Endothelial cell of umbilical vein (primary cell): ENCODE measurements around the gene SYTL3. TPM values are rescaled to one million over a fixed set of nuclear protein-coding genes. Genes with fewer than 3 reads are reported as not detected.

Source experiments
- BruUV-seq: library from RNA; stranded (reverse); fragments of 400-500 nt; replicated peaks from 2 replicates; lab custom pipeline; 2021; lab: Mats Ljungman, UMichigan
- CTCF ChIA-PET: fragments of 300-600, 350-600 bp; sonication (Branson Sonifier 250); formaldehyde crosslinking; loops from one replicate; lab custom pipeline; 2021; ENCODE audit warnings: antibody characterized with exemption, inconsistent platforms; lab: Charles Lee
- POLR2A ChIA-PET: fragments of 300-600, 350-600 bp; sonication (Branson Sonifier 250); formaldehyde crosslinking; loops from one replicate; lab custom pipeline; 2021; ENCODE audit warnings: antibody characterized with exemption, inconsistent platforms; lab: Charles Lee
- DNase-seq: peaks from one replicate; pipeline ENCODE4 v3.0.0-alpha.2; 2011; ENCODE audit warnings: low read depth, low spot score
- FAIRE-seq: peaks from 2 replicates; lab custom pipeline; 2011; peaks lifted over from hg19 to GRCh38; lab: Jason Lieb, UNC
- H2AFZ ChIP-seq: 2 replicates; pipeline ENCODE4 v1.6.0; 2012; ENCODE audit warnings: low read depth, low read length, control low read depth, inconsistent platforms
- H3K27ac ChIP-seq: 2 replicates; pipeline ENCODE4 v1.5.1; 2011; ENCODE audit warnings: low read depth, mild to moderate bottlenecking, control low read depth, low read length, moderate library complexity; ENCODE audit not compliant: insufficient read depth
- H3K27me3 ChIP-seq, 2 experiments: 2 replicates each; pipeline versions ENCODE4 v1.6.0 to v1.6.1; 2011; ENCODE audit warnings: low read length in 2 of 2, mixed read lengths in 1 of 2; ENCODE audit not compliant: control insufficient read depth in 2 of 2, insufficient read depth in 2 of 2
- H3K36me3 ChIP-seq, 2 experiments: 2 replicates in 1 of 2; 3 replicates in 1 of 2; pipeline ENCODE4 v1.5.1; 2011; ENCODE audit warnings: low read length in 2 of 2, mild to moderate bottlenecking in 1 of 2, moderate library complexity in 1 of 2; ENCODE audit not compliant: control insufficient read depth in 2 of 2, insufficient read depth in 2 of 2; ENCODE audit errors: extremely low read depth in 1 of 2
- H3K4me1 ChIP-seq: 3 replicates; pipeline ENCODE4 v1.5.1; 2011; ENCODE audit warnings: mild to moderate bottlenecking, low read length; ENCODE audit not compliant: control insufficient read depth, insufficient read depth; ENCODE audit errors: extremely low read depth
- H3K4me2 ChIP-seq: 2 replicates; pipeline ENCODE4 v1.6.1; 2011; ENCODE audit warnings: low read length, control low read depth, mixed read lengths; ENCODE audit not compliant: insufficient read depth
- H3K4me3 ChIP-seq, 3 experiments: fragments of 200-600 bp in 1 of 3; sonication (generic), shearing (Covaris generic) in 1 of 3; replicated peaks in 1 of 3; 2 replicates each; pipeline ENCODE4 v1.5.1; 2011 to 2016; ENCODE audit warnings: control low read depth in 3 of 3, low read length in 3 of 3, mild to moderate bottlenecking in 2 of 3, inconsistent platforms in 1 of 3, low read depth in 1 of 3, moderate library complexity in 1 of 3; ENCODE audit not compliant: insufficient read depth in 1 of 3
- H3K79me2 ChIP-seq: 2 replicates; pipeline ENCODE4 v1.6.0; 2012; ENCODE audit warnings: low read length, inconsistent platforms; ENCODE audit not compliant: control insufficient read depth, insufficient read depth
- H3K9ac ChIP-seq: replicated peaks from 2 replicates; pipeline ENCODE3; 2011; ENCODE audit warnings: low read length, control low read depth; ENCODE audit not compliant: insufficient read depth; ENCODE audit errors: extremely low read depth
- H3K9me1 ChIP-seq: replicated peaks from 3 replicates; pipeline ENCODE4 v1.6.0; 2011; ENCODE audit warnings: mild to moderate bottlenecking, low read length; ENCODE audit not compliant: control insufficient read depth, insufficient read depth; ENCODE audit errors: extremely low read depth
- H3K9me3 ChIP-seq: replicated peaks from 2 replicates; pipeline ENCODE4 v1.5.1; 2012; ENCODE audit warnings: low read length, inconsistent platforms; ENCODE audit not compliant: control insufficient read depth, insufficient read depth
- H4K20me1 ChIP-seq: replicated peaks from 2 replicates; pipeline ENCODE3; 2011; ENCODE audit warnings: mild to moderate bottlenecking, low read length; ENCODE audit not compliant: control insufficient read depth, insufficient read depth; ENCODE audit errors: extremely low read depth
- CTCF ChIP-seq, 2 donors: IDR thresholded peaks; 1 replicate in 1 of 2; 2 replicates in 1 of 2; pipeline ENCODE4 v1.5.1; 2011; ENCODE audit warnings: low read length in 2 of 2, mild to moderate bottlenecking in 2 of 2, moderate library complexity in 2 of 2, control low read depth in 1 of 2, inconsistent platforms in 1 of 2, low read depth in 1 of 2; ENCODE audit not compliant: insufficient read depth in 1 of 2; ENCODE audit errors: extremely low read depth in 1 of 2
- EZH2 ChIP-seq: IDR thresholded peaks from 2 replicates; pipeline ENCODE4 v1.6.1; 2012; ENCODE audit warnings: borderline replicate concordance, low read depth, mild to moderate bottlenecking, moderate library complexity, low read length, inconsistent platforms; ENCODE audit not compliant: severe bottlenecking
- FOS ChIP-seq: IDR thresholded peaks from 2 replicates; pipeline ENCODE4 v1.6.1; 2011; ENCODE audit warnings: mild to moderate bottlenecking, low read length, moderate library complexity, borderline replicate concordance; ENCODE audit not compliant: insufficient read depth
- GATA2 ChIP-seq: IDR thresholded peaks from 2 replicates; pipeline ENCODE4 v1.7.0; 2011; ENCODE audit warnings: low read depth, mild to moderate bottlenecking, moderate library complexity, mixed read lengths, low read length; ENCODE audit not compliant: insufficient read length, insufficient read depth
- MYC ChIP-seq: IDR thresholded peaks from one replicate; pipeline ENCODE4 v1.6.1; 2011; ENCODE audit warnings: mild to moderate bottlenecking, low read depth, low read length
- POLR2A ChIP-seq: IDR thresholded peaks from 2 replicates; pipeline ENCODE4 v1.6.1; 2012; ENCODE audit warnings: low read depth, mild to moderate bottlenecking, control low read depth, low read length
- POLR2AphosphoS5 ChIP-seq: IDR thresholded peaks from 2 replicates; pipeline ENCODE4 v1.6.1; 2012; ENCODE audit warnings: low read depth, mild to moderate bottlenecking, control low read depth, low read length, moderate library complexity; ENCODE audit not compliant: insufficient read depth
- dilution Hi-C: fragments of 300-500 bp; cut with MboI; formaldehyde crosslinking; loops from one replicate; pipeline ENCODE4 v1.15.0; 2019; ENCODE audit warnings: low sequenced_read_pairs; ENCODE audit not compliant: extremely low pct_ligation_motif_present
- intact Hi-C: fragments of 100-400 bp; cut with micrococcal nuclease; formaldehyde crosslinking; loops from one replicate; pipeline ENCODE4 v1.10.0; 2022
- polyA plus RNA-seq, 4 experiments: library from polyadenylated mRNA; depleted of rRNA in 3 of 4; stranded (reverse) in 3 of 4; unstranded in 1 of 4; fragments of >200 nt; gene quantifications; 2 replicates each; pipeline versions ENCODE4 v1.2.1 to v1.2.3, GENCODE V29; 2011 to 2012; ENCODE audit warnings: missing spikeins in 1 of 4
- total RNA-seq: library from RNA; stranded (reverse); gene quantifications from 2 replicates; pipeline ENCODE4 v1.2.3, GENCODE V29; 2021

Gene SYTL3
- total and polyA plus RNA-seq, 2 donors (not counting 3 experiments of a cell fraction or from before 2014, with no cell fraction given): 0.59 to 0.77 TPM

DNA sequence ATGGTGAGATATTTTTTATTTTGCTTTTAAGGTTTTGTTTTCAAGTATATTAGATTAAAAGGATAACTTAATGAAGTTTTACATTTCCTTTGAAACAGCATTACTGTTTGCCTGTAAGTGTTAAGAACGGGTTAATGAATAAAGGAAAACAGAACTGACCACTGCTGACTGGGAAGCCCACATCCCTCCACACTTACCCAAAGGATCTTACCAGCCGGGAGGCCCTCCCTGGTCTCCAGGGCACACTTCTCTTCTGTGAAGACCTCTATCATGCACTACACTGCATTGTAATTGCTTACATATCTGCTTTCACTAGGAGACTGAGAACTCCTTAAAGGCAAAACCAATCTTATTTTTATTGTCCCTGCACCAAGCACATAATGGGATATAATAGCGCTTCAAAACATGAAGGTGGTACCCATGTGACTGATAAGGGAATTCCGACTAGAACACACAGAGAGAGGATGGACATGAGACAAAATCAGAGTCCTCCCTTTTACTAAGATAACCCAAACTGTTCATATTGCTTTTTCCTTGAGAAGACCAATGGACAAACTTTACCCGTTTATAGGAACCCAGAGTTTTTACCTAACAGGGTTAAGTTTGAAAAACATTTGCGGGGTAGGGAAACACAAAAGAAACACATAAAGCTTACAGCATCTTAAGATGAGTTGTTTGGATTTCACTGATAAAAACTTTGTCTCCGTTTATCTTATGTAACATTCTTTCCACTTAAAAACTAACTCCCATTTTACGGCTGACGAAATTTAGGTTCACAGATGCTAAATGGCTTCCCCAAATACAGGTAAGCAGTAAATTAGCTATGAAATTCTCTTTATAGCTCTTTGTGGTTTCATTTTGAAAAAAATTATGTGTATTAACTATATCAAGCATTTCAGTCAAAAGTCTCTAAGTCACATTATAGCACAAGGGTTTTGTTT lies 160.6 kb downstream of the SYTL3 start:
- FAIRE-seq: no peak
- DNase-seq: no peak
- H3K4me1 ChIP-seq: peaks cover 3% of the 10 kb centered on the region
- ChIA-PET CTCF (interaction anchor here (1.4 to 1.9 kb wide), 2 partner anchors 9 to 103 kb away, joined by 4 to 5 read pairs; partner anchors contain the start of gene EZR), POLR2A (no interaction called here)
- no peak overlapping the region for H3K27ac ChIP-seq
- no peak overlapping the region for H3K9ac ChIP-seq
- no peaks in the 10 kb centered on the region for H3K9me1 ChIP-seq
- no peak overlapping the region for H3K4me3 ChIP-seq
- peaks cover 4% of the 10 kb centered on the region for H4K20me1 ChIP-seq
- no peak overlapping the region for H2AFZ ChIP-seq
- TF ChIP-seq MYC: no peak
- no peak for TF ChIP-seq GATA2
- TF ChIP-seq FOS: no peak
- TF ChIP-seq POLR2AphosphoS5: no peak
- no peak for TF ChIP-seq POLR2A
- no peak for TF ChIP-seq EZH2
- TF ChIP-seq CTCF (IDR thresholded peaks at IDR 0.05; ENCODE audit: extremely low read depth in 1 of 2, insufficient read depth in 1 of 2, low read depth in 1 of 2, low read length in 2 of 2): no peak
- dilution Hi-C loops (no loop called here), intact Hi-C loops (no loop called here)
- H3K79me2 ChIP-seq: peaks cover 98% of the 10 kb centered on the region
- H3K27me3 ChIP-seq: no peaks in the 10 kb centered on the region
- no peak overlapping the region for H3K4me2 ChIP-seq
- H3K36me3 ChIP-seq: peaks cover 0 to 6% of the 10 kb centered on the region in 2 experiments
- no peaks in the 10 kb centered on the region for H3K9me3 ChIP-seq
- no TSS peak for BruUV-seq
